Epithelial cell of esophagus (primary cell): ENCODE results near the gene ITPR1.

ENCODE experiments used
- DNase-seq: peaks from one replicate; pipeline ENCODE4 v3.0.0; 2010; ENCODE audit warnings: low read depth
- H3K4me3 ChIP-seq: 2 replicates; pipeline ENCODE4 v1.5.1; 2011; ENCODE audit warnings: mild to moderate bottlenecking, low read length, control low read depth
- CTCF ChIP-seq: IDR thresholded peaks from 2 replicates; pipeline ENCODE4 v1.5.1; 2011; ENCODE audit warnings: low read depth, mild to moderate bottlenecking, low read length, control low read depth, inconsistent platforms; ENCODE audit not compliant: insufficient read depth; ENCODE audit errors: missing control alignments

ITPR1 gene

GRCh38 chr3:4690277-4690676, 197.1 kb downstream of the ITPR1 start:
- no peak for TF ChIP-seq CTCF
- H3K4me3 ChIP-seq: no peak overlapping the region
- no peak for DNase-seq

- no peak for TF ChIP-seq CTCF
- H3K4me3 ChIP-seq: no peak overlapping the region
- no peak for DNase-seq
Observed at GRCh38 chr3:4693620-4694019, 200.5 kb downstream of the ITPR1 start.

- no peak for TF ChIP-seq CTCF
- no peak for DNase-seq
- no peak overlapping the region for H3K4me3 ChIP-seq
Observed at GRCh38 chr3:4695846-4696245, 202.7 kb downstream of the ITPR1 start.

- H3K4me3 ChIP-seq: no peak overlapping the region
- DNase-seq: peak; percentile 16
- TF ChIP-seq CTCF: no peak
Observed at GRCh38 chr3:4696266-4696665, 203.1 kb downstream of the ITPR1 start.

GRCh38 chr3:4698125-4698821, 205.1 kb downstream of the ITPR1 start:
- no peak for TF ChIP-seq CTCF
- no peak overlapping the region for H3K4me3 ChIP-seq
- no peak for DNase-seq

- no peak overlapping the region for H3K4me3 ChIP-seq
- TF ChIP-seq CTCF: no peak
- DNase-seq: no peak
Observed at GRCh38 chr3:4703054-4703480, 209.9 kb downstream of the ITPR1 start.

- TF ChIP-seq CTCF: no peak
- no peak overlapping the region for H3K4me3 ChIP-seq
- DNase-seq: no peak
Observed at GRCh38 chr3:4704552-4704951, 211.4 kb downstream of the ITPR1 start.
